ENCODE data around the gene LINGO1.

The LINGO1 gene

GRCh38 chr15:77568014-77568972, 64.4 kb downstream of the LINGO1 start:
- peaks cover 0 to 22% (median 14%) of the 10 kb centered on the region in 4 donors for H3K4me1 ChIP-seq
- H3K27me3 ChIP-seq, result no peaks in the 10 kb centered on the region
- intact Hi-C loops (cut with DNase I; ENCODE audit: low total_unique reads), result no loop called here
- no peaks in the 10 kb centered on the region for H3K9me3 ChIP-seq
- H3K4me3 ChIP-seq, result peak overlapping the region; percentile 32 to 41
- no peaks in the 10 kb centered on the region for H3K36me3 ChIP-seq
- DNase-seq, result no peak
- peak overlapping the region in 1 of 2 donors; percentile 54 for H3K27ac ChIP-seq
- no peak for TF ChIP-seq CTCF (IDR thresholded peaks at IDR 0.05)

- peaks cover 0 to 22% (median 14%) of the 10 kb centered on the region in 4 donors for H3K4me1 ChIP-seq
- intact Hi-C loops (cut with DNase I; ENCODE audit: low total_unique reads), result no loop called here
- H3K9me3 ChIP-seq, result no peaks in the 10 kb centered on the region
- DNase-seq, result no peak
- no peaks in the 10 kb centered on the region for H3K36me3 ChIP-seq
- H3K27me3 ChIP-seq, result no peaks in the 10 kb centered on the region
- TF ChIP-seq CTCF (IDR thresholded peaks at IDR 0.05), result no peak
- H3K4me3 ChIP-seq, result no peak overlapping the region
- no peak overlapping the region for H3K27ac ChIP-seq
Observed at GRCh38 chr15:77567202-77567601, 65.5 kb downstream of the LINGO1 start.

- Histone ChIP-seq H3K4me1 (peaks cover 0 to 22% (median 14%) of the 10 kb centered on the region in 4 donors), H3K27ac (no peak overlapping the region), H3K4me3 (no peak overlapping the region), H3K36me3 (no peaks in the 10 kb centered on the region), H3K27me3 (no peaks in the 10 kb centered on the region), H3K9me3 (no peaks in the 10 kb centered on the region)
- intact Hi-C loops (cut with DNase I; ENCODE audit: low total_unique reads), result no loop called here
- no peak for DNase-seq
- TF ChIP-seq CTCF (IDR thresholded peaks at IDR 0.05), result no peak
Observed at GRCh38 chr15:77566092-77566491, 66.6 kb downstream of the LINGO1 start.

- Histone ChIP-seq H3K36me3 (no peaks in the 10 kb centered on the region), H3K4me3 (no peak overlapping the region), H3K9me3 (no peaks in the 10 kb centered on the region), H3K4me1 (peaks cover 0 to 22% (median 14%) of the 10 kb centered on the region in 4 donors), H3K27ac (no peak overlapping the region), H3K27me3 (peaks cover 0 to 6% of the 10 kb centered on the region in 2 donors)
- no peak for TF ChIP-seq CTCF (IDR thresholded peaks at IDR 0.05)
- DNase-seq, result no peak
- intact Hi-C loops (cut with DNase I; ENCODE audit: low total_unique reads), result no loop called here
Observed at GRCh38 chr15:77565378-77565915, 67.3 kb downstream of the LINGO1 start.

- intact Hi-C loops (cut with DNase I; ENCODE audit: low total_unique reads), result no loop called here
- DNase-seq, result no peak
- Histone ChIP-seq H3K27me3 (peaks cover 0 to 7% of the 10 kb centered on the region in 2 donors), H3K27ac (no peak overlapping the region), H3K4me3 (no peak overlapping the region), H3K4me1 (peaks cover 0 to 21% (median 13%) of the 10 kb centered on the region in 4 donors), H3K9me3 (no peaks in the 10 kb centered on the region), H3K36me3 (no peaks in the 10 kb centered on the region)
- no peak for TF ChIP-seq CTCF (IDR thresholded peaks at IDR 0.05)
Observed at GRCh38 chr15:77564938-77565337, 67.8 kb downstream of the LINGO1 start.
